GM12878 (cell line): ENCODE results near the gene VWA5B2. TPM values are rescaled to one million over a fixed set of nuclear protein-coding genes. Genes with fewer than 3 reads are reported as not detected.

ENCODE experiments used
- ATAC-seq: fragments of 200-7000 bp; cut with Tn5 transposase; 3 replicates; pipeline ENCODE4 v1.9.1; 2020; ENCODE audit warnings: mild to moderate bottlenecking, moderate library complexity
- BruUV-seq: library from RNA; stranded (reverse); fragments of 400-500 nt; replicated peaks from 2 replicates; lab custom pipeline; 2021; lab: Mats Ljungman, UMichigan
- CTCF ChIA-PET: fragments of 300-600 bp; sonication (Branson Sonifier 250); formaldehyde crosslinking; extraction: SDS; loops from one replicate; lab custom pipeline; 2021; ENCODE audit warnings: inconsistent platforms; lab: Yijun Ruan, JAX
- POLR2A ChIA-PET: fragments of 350-600 bp; formaldehyde crosslinking; extraction: SDS; loops from one replicate; lab custom pipeline; 2021; ENCODE audit warnings: inconsistent platforms; lab: Charles Lee
- RAD21 ChIA-PET: fragments of 300-600 bp; sonication (Branson Sonifier 250); formaldehyde crosslinking; loops from one replicate; lab custom pipeline; 2023; ENCODE audit warnings: antibody characterized with exemption; ENCODE audit not compliant: unreplicated experiment; lab: Charles Lee
- SMC1A ChIA-PET: fragments of 300-600 bp; sonication (Branson Sonifier 250); formaldehyde crosslinking; loops from one replicate; lab custom pipeline; 2023; ENCODE audit not compliant: unreplicated experiment, uncharacterized antibody; lab: Charles Lee
- DNase-seq: peaks from one replicate; pipeline ENCODE4 v3.0.0-alpha.2; 2011; ENCODE audit warnings: low read depth, low spot score
- FAIRE-seq: peaks from 3 replicates; lab custom pipeline; 2011; peaks lifted over from hg19 to GRCh38; lab: Jason Lieb, UNC
- H2AFZ ChIP-seq: 2 replicates; pipeline ENCODE4 v1.6.0; 2011; ENCODE audit warnings: low read depth, low read length, control low read depth; ENCODE audit not compliant: control insufficient read depth
- H3K27ac ChIP-seq: 2 replicates; pipeline ENCODE4 v1.5.1; 2011; ENCODE audit warnings: control low read depth; ENCODE audit not compliant: control insufficient read depth, insufficient read depth
- H3K27me3 ChIP-seq, 2 experiments: replicated peaks in 1 of 2; 2 replicates each; pipeline versions ENCODE4 v1.6.0 to v1.6.1; 2011; ENCODE audit warnings: low read length in 1 of 2; ENCODE audit not compliant: control insufficient read depth in 2 of 2, insufficient read depth in 2 of 2
- H3K36me3 ChIP-seq, 2 experiments: 2 replicates each; pipeline ENCODE4 v1.5.1; 2011; ENCODE audit warnings: low read length in 1 of 2; ENCODE audit not compliant: control insufficient read depth in 2 of 2, insufficient read depth in 2 of 2
- H3K4me1 ChIP-seq: 2 replicates; pipeline ENCODE4 v1.6.1; 2011; ENCODE audit warnings: mild to moderate bottlenecking, low read length, moderate library complexity, mixed read lengths; ENCODE audit not compliant: control insufficient read depth, insufficient read depth
- H3K4me2 ChIP-seq: 2 replicates; pipeline ENCODE4 v1.6.0; 2011; ENCODE audit warnings: control low read depth; ENCODE audit not compliant: control insufficient read depth, insufficient read depth
- H3K4me3 ChIP-seq: fragments of 200-600 bp; sonication (generic); 2 replicates; pipeline ENCODE4 v1.5.1; 2016
- H3K79me2 ChIP-seq: 2 replicates; pipeline ENCODE4 v1.6.0; 2011; ENCODE audit warnings: low read length; ENCODE audit not compliant: control insufficient read depth, insufficient read depth
- H3K9ac ChIP-seq: 2 replicates; pipeline ENCODE4 v1.8.0; 2011; ENCODE audit warnings: low read length, control low read depth, mixed read lengths; ENCODE audit not compliant: control insufficient read depth, insufficient read depth
- H3K9me3 ChIP-seq: replicated peaks from 3 replicates; pipeline ENCODE4 v1.5.1; 2011; ENCODE audit warnings: mild to moderate bottlenecking, low read length; ENCODE audit not compliant: control insufficient read depth, insufficient read depth
- H4K20me1 ChIP-seq: 2 replicates; pipeline ENCODE4 v1.6.0; 2011; ENCODE audit not compliant: control insufficient read depth, insufficient read depth
- BHLHE40 ChIP-seq, 2 experiments: fragments of 450-650 bp in 1 of 2; IDR thresholded peaks; 2 replicates each; pipeline ENCODE4 v1.6.1; 2011 to 2017; ENCODE audit warnings: low read depth in 2 of 2, borderline replicate concordance in 1 of 2, improper control_type of control experiment in 1 of 2, low read length in 1 of 2, mild to moderate bottlenecking in 1 of 2
- FOXM1 ChIP-seq: IDR thresholded peaks from 2 replicates; pipeline ENCODE4 v1.6.1; 2012; ENCODE audit warnings: low read depth, mild to moderate bottlenecking, inconsistent platforms, low read length, moderate library complexity
- LARP7 ChIP-seq: fragments of 450-650 bp; IDR thresholded peaks from 2 replicates; pipeline ENCODE4 v1.6.1; 2017; ENCODE audit warnings: mild to moderate bottlenecking
- POU2F2 ChIP-seq: IDR thresholded peaks from 3 replicates; pipeline ENCODE4 v1.6.1; 2011; ENCODE audit warnings: low read depth, mild to moderate bottlenecking, low read length, borderline replicate concordance
- SMC3 ChIP-seq: IDR thresholded peaks from 2 replicates; pipeline ENCODE4 v1.6.1; 2011; ENCODE audit warnings: low read length, improper control_type of control experiment, borderline replicate concordance
- SRF ChIP-seq, 2 experiments: IDR thresholded peaks; 2 replicates each; pipeline ENCODE4 v1.6.1; 2011; ENCODE audit warnings: low read depth in 2 of 2, low read length in 2 of 2, mild to moderate bottlenecking in 1 of 2, moderate library complexity in 1 of 2
- SUZ12 ChIP-seq: fragments of 200-600 bp; sonication (generic); IDR thresholded peaks from one replicate; pipeline ENCODE4 v1.6.1; 2018; ENCODE audit warnings: antibody characterized with exemption, mild to moderate bottlenecking; ENCODE audit not compliant: unreplicated experiment
- USF2 ChIP-seq: IDR thresholded peaks from 2 replicates; pipeline ENCODE4 v1.6.1; 2011; ENCODE audit warnings: low read depth, low read length, improper control_type of control experiment, borderline replicate concordance
- YBX1 ChIP-seq: fragments of 450-650 bp; IDR thresholded peaks from 2 replicates; pipeline ENCODE4 v1.6.1; 2016; ENCODE audit warnings: antibody characterized with exemption
- WGBS: methylation state at CpG from one replicate; pipeline ENCODE4 v1.1.6; 2016; ENCODE audit warnings: low lambda C conversion rate; ENCODE audit not compliant: insufficient replicate concordance, insufficient coverage; ENCODE audit errors: missing lambda C conversion rate; 5-methylcytosine and 5-hydroxymethylcytosine counted together
- in situ Hi-C: fragments of 300-500 bp; cut with MboI; formaldehyde crosslinking; loops from 9 replicates; pipeline ENCODE4 v1.14.3; 2018; ENCODE audit warnings: mixed read lengths
- intact Hi-C: fragments of 100-400 bp; cut with micrococcal nuclease; formaldehyde crosslinking; loops from one replicate; pipeline ENCODE4 v1.14.2; 2022; ENCODE audit not compliant: unreplicated experiment
- polyA plus RNA-seq, 11 experiments: library from polyadenylated mRNA; depleted of rRNA in 4 of 11; unstranded in 6 of 11; stranded (reverse) in 5 of 11; fragments of >200 nt; fragmentation: Nextera tagmentation in 4 of 11; fragmentation: Illumina TruSeq in 1 of 11; extraction: Ambion mirVana in 4 of 11; extraction: Trizol in 1 of 11; gene quantifications; 1 replicate in 1 of 11; 2 replicates in 10 of 11; pipeline versions ENCODE4 v1.2.1 to v1.2.3, GENCODE V29; 2011 to 2016; ENCODE audit warnings: inconsistent platforms in 2 of 11, missing spikeins in 2 of 11, low read depth in 1 of 11
- total RNA-seq, 4 experiments: library from RNA; depleted of rRNA in 3 of 4; stranded (reverse); fragments of >200 nt in 3 of 4; fragmentation: Illumina TruSeq in 1 of 4; extraction: Trizol in 1 of 4; gene quantifications; 2 replicates each; pipeline versions ENCODE4 v1.2.1 to v1.2.3, GENCODE V29; 2013 to 2021
- TF ChIP-seq, protein P1 (sequence below): IDR thresholded peaks from 2 replicates; pipeline ENCODE4 v1.6.1; 2011; ENCODE audit warnings: borderline replicate concordance, low read depth, mild to moderate bottlenecking, moderate library complexity, low read length; ENCODE audit not compliant: insufficient read depth, poor library complexity, severe bottlenecking
- TF ChIP-seq, protein P2 (sequence below): IDR thresholded peaks from 2 replicates; pipeline ENCODE4 v1.6.1; 2011; ENCODE audit warnings: mild to moderate bottlenecking, low read depth, low read length, moderate library complexity; ENCODE audit not compliant: insufficient replicate concordance
- TF ChIP-seq, protein P3 (sequence below): IDR thresholded peaks from 2 replicates; pipeline ENCODE4 v1.6.1; 2012; ENCODE audit warnings: low read depth, low read length, improper control_type of control experiment

VWA5B2 gene
- total and polyA plus RNA-seq, 10 of the 15 experiments (the other 5 are each of a cell fraction or from before 2014, with no cell fraction given), result 0.03 to 0.09 TPM; not detected in 8

DNA sequence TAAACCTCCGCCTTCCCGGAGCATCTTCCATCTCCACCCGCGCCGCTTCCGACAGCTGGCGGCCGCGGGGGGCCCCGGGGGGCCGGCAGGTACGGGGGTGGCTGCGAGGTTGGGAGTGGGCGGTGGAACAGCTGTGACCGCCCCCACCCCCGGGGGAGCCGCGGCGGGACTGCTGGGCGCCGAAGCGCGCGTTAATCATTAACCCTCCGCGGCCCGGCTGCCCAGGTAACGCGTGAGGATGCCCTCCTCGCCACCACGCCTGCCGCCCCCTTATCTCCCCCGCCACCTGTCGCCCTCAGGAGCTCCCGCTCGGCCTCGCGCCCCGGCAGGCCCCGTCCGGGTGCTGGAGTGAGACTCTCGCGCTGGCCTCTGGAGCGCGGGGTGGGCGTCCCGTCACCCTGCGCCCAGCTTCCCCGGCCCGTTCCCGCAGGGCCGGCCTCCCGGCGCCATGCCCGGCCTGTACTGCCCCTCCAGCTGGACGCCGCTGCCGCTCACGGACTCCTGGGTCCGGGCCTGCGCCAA, 757 bp downstream of the VWA5B2 start:
- H3K79me2 ChIP-seq, result no peaks in the 10 kb centered on the region
- no peak overlapping the region for H3K27ac ChIP-seq
- H3K4me1 ChIP-seq, result no peaks in the 10 kb centered on the region
- peaks cover 16 to 18% of the 10 kb centered on the region in 2 experiments for H3K27me3 ChIP-seq
- no peak for DNase-seq
- intact Hi-C loops, result no loop called here
- H4K20me1 ChIP-seq, result no peaks in the 10 kb centered on the region
- ChIA-PET CTCF (no interaction called here), RAD21 (interaction anchor here (1.0 to 1.1 kb wide), 2 partner anchors 10 to 334 kb away, joined by 4 read pairs; no protein-coding TSS in a partner anchor)
- H3K4me2 ChIP-seq, result peak overlapping the region; percentile 77; the same call in 1 of the 2 replicates
- TF ChIP-seq, protein P1, sequence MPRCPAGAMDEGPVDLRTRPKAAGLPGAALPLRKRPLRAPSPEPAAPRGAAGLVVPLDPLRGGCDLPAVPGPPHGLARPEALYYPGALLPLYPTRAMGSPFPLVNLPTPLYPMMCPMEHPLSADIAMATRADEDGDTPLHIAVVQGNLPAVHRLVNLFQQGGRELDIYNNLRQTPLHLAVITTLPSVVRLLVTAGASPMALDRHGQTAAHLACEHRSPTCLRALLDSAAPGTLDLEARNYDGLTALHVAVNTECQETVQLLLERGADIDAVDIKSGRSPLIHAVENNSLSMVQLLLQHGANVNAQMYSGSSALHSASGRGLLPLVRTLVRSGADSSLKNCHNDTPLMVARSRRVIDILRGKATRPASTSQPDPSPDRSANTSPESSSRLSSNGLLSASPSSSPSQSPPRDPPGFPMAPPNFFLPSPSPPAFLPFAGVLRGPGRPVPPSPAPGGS, result no peak
- TF ChIP-seq YBX1, result no peak
- TF ChIP-seq USF2, result no peak
- TF ChIP-seq, protein P2, sequence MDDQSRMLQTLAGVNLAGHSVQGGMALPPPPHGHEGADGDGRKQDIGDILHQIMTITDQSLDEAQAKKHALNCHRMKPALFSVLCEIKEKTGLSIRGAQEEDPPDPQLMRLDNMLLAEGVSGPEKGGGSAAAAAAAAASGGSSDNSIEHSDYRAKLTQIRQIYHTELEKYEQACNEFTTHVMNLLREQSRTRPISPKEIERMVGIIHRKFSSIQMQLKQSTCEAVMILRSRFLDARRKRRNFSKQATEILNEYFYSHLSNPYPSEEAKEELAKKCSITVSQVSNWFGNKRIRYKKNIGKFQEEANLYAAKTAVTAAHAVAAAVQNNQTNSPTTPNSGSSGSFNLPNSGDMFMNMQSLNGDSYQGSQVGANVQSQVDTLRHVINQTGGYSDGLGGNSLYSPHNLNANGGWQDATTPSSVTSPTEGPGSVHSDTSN, result no peak
- TF ChIP-seq, protein P3, sequence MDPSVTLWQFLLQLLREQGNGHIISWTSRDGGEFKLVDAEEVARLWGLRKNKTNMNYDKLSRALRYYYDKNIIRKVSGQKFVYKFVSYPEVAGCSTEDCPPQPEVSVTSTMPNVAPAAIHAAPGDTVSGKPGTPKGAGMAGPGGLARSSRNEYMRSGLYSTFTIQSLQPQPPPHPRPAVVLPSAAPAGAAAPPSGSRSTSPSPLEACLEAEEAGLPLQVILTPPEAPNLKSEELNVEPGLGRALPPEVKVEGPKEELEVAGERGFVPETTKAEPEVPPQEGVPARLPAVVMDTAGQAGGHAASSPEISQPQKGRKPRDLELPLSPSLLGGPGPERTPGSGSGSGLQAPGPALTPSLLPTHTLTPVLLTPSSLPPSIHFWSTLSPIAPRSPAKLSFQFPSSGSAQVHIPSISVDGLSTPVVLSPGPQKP, result no peak
- TF ChIP-seq POU2F2, result no peak
- peak in 1 of 2 experiments; percentile 35; a peak in 1 of 4 replicates for TF ChIP-seq BHLHE40 (IDR thresholded peaks at IDR 0.05; ENCODE audit: borderline replicate concordance in 1 of 2, low read depth in 2 of 2, low read length in 1 of 2)
- TF ChIP-seq SMC3, result no peak
- no peak for TF ChIP-seq SRF (IDR thresholded peaks at IDR 0.05; ENCODE audit: low read depth in 2 of 2, low read length in 2 of 2)
- TF ChIP-seq LARP7, result 0 out of 2 replicates have a peak, but pooled peaks have one; percentile 15
- TF ChIP-seq SUZ12, result peak; percentile 34
- no peak for TF ChIP-seq FOXM1
- TF ChIP-seq, all 136 proteins: peak for 3
- in situ Hi-C loops, result no loop called here
- Histone ChIP-seq H2AFZ (no peak overlapping the region), H3K9ac (no peak overlapping the region), H3K4me3 (peak overlapping the region; percentile 29; the same call in 1 of the 2 replicates), H3K9me3 (no peaks in the 10 kb centered on the region), H3K36me3 (no peaks in the 10 kb centered on the region)
- under 1% methylated on average over 21 of the region's 61 CpGs for WGBS
- FAIRE-seq (no peak), ATAC-seq (peak; percentile 3; the same call in 1 of the 3 replicates)
- ChIA-PET SMC1A (no interaction called here), POLR2A (interaction anchor here (0.7 kb wide), 1 partner anchor 45 kb away, joined by 5 read pairs; no protein-coding TSS in a partner anchor)
- BruUV-seq, result no TSS peak
